GM12872 (cell line): Measurements from ENCODE around the gene SPRR3.

ENCODE experiments used
- CTCF ChIP-seq: IDR thresholded peaks from 3 replicates; pipeline ENCODE4 v1.5.1; 2011; ENCODE audit warnings: low read depth, mild to moderate bottlenecking, low read length, moderate library complexity; ENCODE audit not compliant: insufficient read depth

Gene SPRR3

GRCh38 chr1:152961226-152961891 lies 40.2 kb upstream of the SPRR3 start:
- no peak for TF ChIP-seq CTCF

GRCh38 chr1:152962876-152963415 lies 38.6 kb upstream of the SPRR3 start:
- no peak for TF ChIP-seq CTCF

- no peak for TF ChIP-seq CTCF
These were observed 37.0 kb upstream of the SPRR3 start for GRCh38 chr1:152964536-152964935.

GRCh38 chr1:152965853-152966252 lies 35.7 kb upstream of the SPRR3 start:
- no peak for TF ChIP-seq CTCF

GRCh38 chr1:152967201-152967600 lies 34.3 kb upstream of the SPRR3 start:
- no peak for TF ChIP-seq CTCF

GRCh38 chr1:152968248-152968647 lies 33.3 kb upstream of the SPRR3 start:
- TF ChIP-seq CTCF, result no peak

GRCh38 chr1:152969036-152969435 lies 32.5 kb upstream of the SPRR3 start:
- no peak for TF ChIP-seq CTCF
